ENCODE results near the gene HES5.

Gene HES5

GRCh38 chr1:2514863-2515762 lies 14.9 kb downstream of the HES5 start:
- no peak for DNase-seq (ENCODE audit: low spot score)

GRCh38 chr1:2513939-2514652 lies 16.0 kb downstream of the HES5 start:
- no peak for DNase-seq (ENCODE audit: low spot score)

- no peak for DNase-seq (ENCODE audit: low spot score)
Measured at GRCh38 chr1:2512862-2513421, 17.1 kb downstream of the HES5 start.

GRCh38 chr1:2510366-2511155 lies 19.5 kb downstream of the HES5 start:
- DNase-seq (ENCODE audit: low spot score), result no peak

DNA sequence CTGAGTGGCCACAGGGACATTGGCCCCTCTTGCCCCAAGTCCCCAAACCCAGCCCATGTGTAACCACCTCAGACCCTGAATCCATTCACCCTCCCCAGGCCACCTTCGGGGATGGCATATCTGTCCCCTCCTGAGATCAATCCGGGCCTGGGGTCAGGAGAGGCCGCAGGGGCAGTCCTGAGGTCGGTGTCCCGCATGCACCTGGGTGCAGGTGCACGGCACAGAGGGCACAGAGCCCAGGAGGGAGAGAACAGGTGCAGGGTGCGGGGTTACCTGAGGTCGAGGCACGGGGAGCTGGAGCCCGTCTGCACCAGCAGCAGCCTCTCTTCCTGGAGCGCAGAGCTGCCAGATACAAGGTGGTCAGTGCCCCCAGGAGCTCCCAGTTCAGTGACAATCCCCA lies 20.5 kb downstream of the HES5 start:
- no peak for DNase-seq (ENCODE audit: low spot score)

- DNase-seq (ENCODE audit: low spot score), result no peak
Measured at GRCh38 chr1:2508751-2509150, 21.3 kb downstream of the HES5 start.

- no peak for DNase-seq (ENCODE audit: low spot score)
Measured at GRCh38 chr1:2508180-2508579, 21.9 kb downstream of the HES5 start.

DNA sequence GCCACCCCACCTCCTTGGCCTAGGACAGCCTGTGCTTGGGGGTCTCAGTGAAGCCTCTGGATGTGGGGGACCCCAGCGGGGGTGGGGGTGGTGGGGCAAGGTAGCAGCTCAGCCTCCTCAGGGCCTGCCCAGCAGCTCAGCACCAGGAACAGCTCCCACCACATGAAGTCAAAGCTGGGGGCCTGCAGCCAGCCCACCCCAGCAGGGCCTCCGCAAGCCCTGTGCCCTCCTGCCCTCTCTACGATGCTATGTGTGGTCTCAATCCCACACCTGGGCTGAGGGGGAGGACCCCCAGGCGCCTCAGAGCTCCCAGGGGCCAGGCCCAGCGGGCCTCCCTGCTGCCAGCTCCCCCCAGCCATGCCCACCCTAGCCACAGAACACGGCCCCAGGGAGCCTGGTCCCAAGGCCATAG lies 22.3 kb downstream of the HES5 start:
- DNase-seq (ENCODE audit: low spot score), result no peak

DNA sequence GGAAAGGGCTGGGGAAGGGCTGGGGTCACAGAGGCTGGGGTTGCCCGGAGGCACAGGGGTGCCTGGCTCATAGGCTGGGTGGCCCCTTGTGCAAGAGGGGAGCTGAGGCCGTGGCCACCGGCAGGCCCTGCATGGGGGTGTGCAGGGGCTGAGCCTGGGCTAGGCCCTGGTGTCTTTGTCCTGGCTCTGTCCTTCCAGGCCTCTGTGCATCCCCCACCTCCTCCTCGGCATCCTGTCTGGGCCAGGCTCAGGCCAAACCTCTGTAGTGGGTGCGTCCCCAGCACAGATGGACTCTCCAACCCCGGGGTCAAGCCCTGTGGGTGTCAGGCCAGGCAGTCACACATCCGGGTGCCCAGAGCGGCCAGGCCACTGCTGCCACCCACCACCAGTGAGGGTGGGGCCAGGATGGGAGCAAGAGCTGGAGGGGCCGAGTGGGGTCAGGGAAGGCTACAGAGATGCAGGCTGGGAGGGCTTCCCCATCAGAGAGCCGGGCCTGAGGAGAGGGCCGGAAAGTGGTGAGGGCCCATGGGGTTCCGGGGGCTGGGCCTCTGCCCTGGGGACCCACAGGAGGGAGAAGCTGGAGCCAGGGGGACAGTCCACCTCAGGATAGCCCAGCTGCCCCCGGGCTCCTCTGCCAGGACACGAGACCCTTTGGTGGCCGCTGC lies 23.0 kb downstream of the HES5 start:
- no peak for DNase-seq (ENCODE audit: low spot score)

DNA sequence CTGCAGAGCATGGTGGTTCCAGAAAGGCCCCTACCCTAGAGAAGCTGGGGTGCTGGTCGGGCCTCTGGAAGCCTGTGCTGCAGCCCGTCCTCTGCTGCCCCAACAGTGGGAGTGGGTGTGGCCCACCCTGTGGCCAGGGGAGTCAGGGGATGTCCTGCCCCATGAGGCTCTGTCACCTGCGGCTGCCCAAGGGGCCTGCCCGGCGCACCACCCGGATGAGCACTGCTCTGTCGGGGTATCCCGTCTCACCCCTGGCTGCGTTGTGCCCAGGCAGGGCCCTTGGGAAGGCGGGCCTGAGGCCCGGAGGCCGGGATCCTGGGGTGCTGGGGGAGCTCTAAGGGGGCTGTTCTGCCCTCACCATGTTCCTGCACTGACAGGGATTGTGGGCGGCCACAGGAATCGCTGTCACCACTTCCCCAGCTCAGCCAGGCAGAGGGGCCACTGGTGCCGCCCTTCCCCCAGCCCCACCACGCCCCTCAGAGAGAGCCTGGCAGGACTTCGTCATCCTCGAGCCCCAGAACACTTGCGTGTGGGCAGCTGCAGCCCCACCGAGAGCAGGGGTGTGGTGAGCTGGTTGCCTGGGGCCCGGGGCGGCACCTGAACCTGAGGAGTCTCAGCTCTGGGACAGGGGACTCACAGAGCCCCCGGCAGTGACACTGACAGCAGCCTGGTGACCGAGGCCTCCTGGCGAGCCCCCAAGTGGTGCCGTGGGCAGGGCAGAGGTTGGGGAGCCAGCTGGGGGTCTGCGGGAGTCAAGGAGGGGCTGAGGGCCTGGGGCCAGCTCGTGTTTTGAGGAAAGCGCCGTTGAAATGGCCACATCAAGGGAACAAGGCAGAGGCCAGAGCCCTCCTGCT lies 23.8 kb downstream of the HES5 start:
- no peak for DNase-seq (ENCODE audit: low spot score)

DNA sequence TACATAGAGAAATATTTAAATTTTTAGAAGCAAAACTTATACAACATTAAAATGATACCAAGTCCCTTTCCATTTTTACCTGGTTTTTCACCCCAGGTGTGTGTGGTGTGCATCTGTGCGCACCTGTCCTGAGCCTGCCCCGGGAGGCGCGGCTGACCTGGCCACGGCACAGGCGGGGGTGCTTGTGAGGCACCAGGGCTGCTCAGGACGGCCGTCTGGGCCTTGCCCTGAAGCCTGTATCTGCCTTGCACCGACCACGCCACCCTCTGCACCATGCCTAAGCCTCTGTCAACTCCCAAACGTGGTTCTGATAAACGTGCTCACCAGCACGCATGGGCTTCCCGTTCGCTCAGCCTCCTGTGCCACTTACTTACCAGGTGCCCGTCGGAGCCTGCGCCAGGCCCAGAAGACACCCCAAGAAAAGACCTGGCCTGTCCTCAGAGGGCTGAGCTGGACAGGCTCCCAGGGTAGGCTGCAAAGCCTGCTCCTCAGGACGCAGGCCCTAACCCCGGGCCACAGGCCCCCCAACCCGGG lies 24.5 kb downstream of the HES5 start:
- no peak for DNase-seq (ENCODE audit: low spot score)

DNA sequence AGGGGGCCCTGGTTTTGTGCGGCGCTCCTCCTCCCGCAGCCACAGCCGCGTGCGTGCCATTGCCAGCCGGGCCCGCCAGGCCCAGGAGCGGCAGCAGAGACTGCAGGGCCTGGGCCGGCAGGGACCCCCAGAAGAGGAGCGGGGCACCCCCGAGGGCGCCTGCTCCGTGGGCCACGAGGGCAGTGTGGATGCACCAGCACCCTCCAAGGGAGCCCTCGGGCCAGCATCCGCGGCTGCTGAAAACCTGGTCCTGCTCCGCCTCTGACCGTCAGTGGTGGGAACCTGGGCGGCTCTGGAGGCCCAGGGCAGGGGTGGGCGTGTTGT lies 25.2 kb downstream of the HES5 start:
- DNase-seq (ENCODE audit: low spot score), result no peak

GRCh38 chr1:2504225-2504948 lies 25.7 kb downstream of the HES5 start:
- no peak for DNase-seq (ENCODE audit: low spot score)

DNA sequence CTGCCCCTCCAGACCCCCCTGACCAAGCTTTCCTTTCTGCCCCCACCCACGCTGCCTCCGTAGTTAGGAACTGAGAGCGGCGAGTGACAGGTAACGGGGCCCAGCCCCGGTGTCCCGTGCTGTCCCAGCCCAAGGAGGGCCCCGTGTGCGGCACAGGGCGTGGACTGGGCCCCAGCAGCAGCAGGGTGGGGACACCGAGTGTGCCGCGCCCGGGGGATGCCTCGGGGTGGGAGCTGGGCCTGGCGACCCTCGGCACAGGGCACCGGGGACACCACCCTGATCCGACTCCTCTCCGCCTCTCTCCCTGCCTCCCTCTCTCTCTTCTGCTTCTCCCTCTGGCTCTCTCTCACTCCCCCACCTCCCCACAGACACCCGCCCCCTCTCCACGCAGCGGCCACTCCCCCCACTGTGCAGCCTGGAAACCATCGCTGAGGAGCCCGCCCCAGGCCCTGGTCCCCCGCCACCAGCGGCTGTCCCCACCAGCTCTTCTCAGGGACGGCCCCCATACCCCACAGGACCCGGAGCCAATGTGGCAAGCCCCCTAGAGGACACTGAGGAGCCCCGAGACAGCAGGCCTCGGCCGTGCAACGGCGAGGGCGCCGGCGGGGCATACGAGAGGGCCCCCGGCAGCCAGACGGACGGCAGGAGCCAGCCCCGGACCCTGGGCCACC lies 26.4 kb downstream of the HES5 start:
- no peak for DNase-seq (ENCODE audit: low spot score)

GRCh38 chr1:2502661-2503553 lies 27.2 kb downstream of the HES5 start:
- DNase-seq (ENCODE audit: low spot score), result no peak

- DNase-seq (ENCODE audit: low spot score), result no peak
Measured at GRCh38 chr1:2502210-2502609, 27.9 kb downstream of the HES5 start.

- DNase-seq (ENCODE audit: low spot score), result no peak
Measured at GRCh38 chr1:2501820-2502119, 28.3 kb downstream of the HES5 start.

GRCh38 chr1:2501041-2501819 lies 28.8 kb downstream of the HES5 start:
- no peak for DNase-seq (ENCODE audit: low spot score)
